ENCODE measurements around the gene OMP.
"Not testable (repeated sequence)": the region's sequence is repeated elsewhere in the genome, so short reads cannot be mapped to it uniquely, and the experiment has no call there.

OMP gene

GRCh38 chr11:77061258-77061657 lies 41.4 kb upstream of the OMP start:
- not testable (repeated sequence) for H3K4me3 ChIP-seq (ENCODE audit: extremely low read depth, insufficient read depth, low read length, poor library complexity, severe bottlenecking); H3K4me1 ChIP-seq (ENCODE audit: control insufficient read depth, insufficient read depth, low read length, poor library complexity, severe bottlenecking); H3K9me3 ChIP-seq (ENCODE audit: control insufficient read depth, low read length); H3K27ac ChIP-seq (ENCODE audit: low read depth, low read length, severe bottlenecking); H3K36me3 ChIP-seq (ENCODE audit: control insufficient read depth, insufficient read depth, low read length)
- 86 to 100% methylated on average over 1 to 3 of the region's 4 CpGs for WGBS, 2 experiments (ENCODE audit: insufficient coverage in 2 of 2)

DNA sequence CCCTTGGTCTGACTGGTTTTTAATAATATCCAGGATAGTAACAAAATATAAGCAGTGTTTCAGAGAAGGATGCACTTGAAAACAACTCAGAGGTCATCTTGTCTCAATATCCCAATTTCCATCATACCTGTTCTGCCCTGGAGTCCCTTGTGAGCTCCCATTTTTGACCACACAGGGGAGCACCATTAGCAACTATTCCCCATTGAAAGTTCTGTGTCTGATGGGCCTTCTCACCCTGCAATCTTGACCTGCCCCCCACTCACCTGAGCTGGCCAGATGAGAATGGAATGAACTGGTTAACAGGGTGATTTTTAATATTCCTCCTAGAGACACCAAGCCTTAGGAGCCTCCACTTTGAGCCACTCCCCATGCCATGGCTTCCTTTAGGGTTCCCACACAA lies 39.7 kb upstream of the OMP start:
- Histone ChIP-seq H3K4me3 (ENCODE audit: extremely low read depth, insufficient read depth, low read length, poor library complexity, severe bottlenecking) (no peak overlapping the region), H3K4me1 (ENCODE audit: control insufficient read depth, insufficient read depth, low read length, poor library complexity, severe bottlenecking) (peaks cover 7% of the 10 kb centered on the region), H3K27ac (ENCODE audit: low read depth, low read length, severe bottlenecking) (no peak overlapping the region), H3K36me3 (ENCODE audit: control insufficient read depth, insufficient read depth, low read length) (no peaks in the 10 kb centered on the region), H3K9me3 (ENCODE audit: control insufficient read depth, low read length) (no peaks in the 10 kb centered on the region)

DNA sequence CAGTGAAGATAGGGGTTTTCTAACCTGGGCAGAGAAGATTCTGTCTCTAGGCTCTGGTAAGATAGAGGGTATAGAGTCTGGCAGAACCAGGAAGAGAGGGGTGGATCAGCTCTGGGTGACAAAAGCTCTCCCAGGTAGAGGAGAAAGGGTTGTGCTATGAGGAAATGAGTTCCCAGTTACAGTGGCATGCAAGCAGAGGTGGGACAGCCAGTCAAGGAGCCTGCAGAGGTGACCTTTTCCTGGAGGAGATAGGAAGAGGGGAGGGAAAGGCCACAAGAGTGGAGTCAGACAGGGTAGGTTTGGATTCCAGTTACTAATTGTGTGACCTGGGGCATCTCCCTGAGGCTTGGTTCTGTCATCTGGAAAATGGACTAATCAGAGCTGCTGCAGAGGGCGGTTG lies 39.2 kb upstream of the OMP start:
- H3K9me3 ChIP-seq (ENCODE audit: control insufficient read depth, low read length): no peaks in the 10 kb centered on the region
- no peak overlapping the region for H3K4me3 ChIP-seq (ENCODE audit: extremely low read depth, insufficient read depth, low read length, poor library complexity, severe bottlenecking)
- H3K4me1 ChIP-seq (ENCODE audit: control insufficient read depth, insufficient read depth, low read length, poor library complexity, severe bottlenecking): peaks cover 9% of the 10 kb centered on the region
- no peaks in the 10 kb centered on the region for H3K36me3 ChIP-seq (ENCODE audit: control insufficient read depth, insufficient read depth, low read length)
- 100% methylated on average over 1 of the region's 1 CpG for WGBS, 2 experiments (ENCODE audit: insufficient coverage in 2 of 2)
- H3K27ac ChIP-seq (ENCODE audit: low read depth, low read length, severe bottlenecking): no peak overlapping the region

DNA sequence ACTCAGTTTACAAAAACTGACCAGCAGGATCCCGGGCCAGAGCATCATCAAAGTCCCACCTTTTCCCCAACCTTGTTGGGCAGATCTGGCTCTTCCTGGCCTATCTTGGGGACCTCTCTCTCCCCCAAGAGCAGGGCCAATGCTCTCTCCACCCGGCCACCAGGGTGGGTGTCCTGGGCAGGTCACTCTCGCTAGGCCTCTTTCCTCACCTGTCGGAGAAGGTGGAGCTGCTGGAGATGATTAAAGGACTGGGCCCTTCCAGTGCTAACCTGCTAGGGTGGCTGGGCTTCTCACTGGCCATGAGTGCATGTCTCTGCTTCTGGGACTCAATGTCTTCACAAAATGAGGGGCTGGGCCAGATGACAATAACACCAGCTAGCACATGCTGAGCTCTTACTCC lies 38.8 kb upstream of the OMP start:
- peaks cover 14% of the 10 kb centered on the region for H3K4me1 ChIP-seq (ENCODE audit: control insufficient read depth, insufficient read depth, low read length, poor library complexity, severe bottlenecking)
- WGBS, 2 experiments (ENCODE audit: insufficient coverage in 2 of 2): 95 to 100% methylated on average over 2 to 4 of the region's 4 CpGs
- H3K4me3 ChIP-seq (ENCODE audit: extremely low read depth, insufficient read depth, low read length, poor library complexity, severe bottlenecking): no peak overlapping the region
- no peaks in the 10 kb centered on the region for H3K36me3 ChIP-seq (ENCODE audit: control insufficient read depth, insufficient read depth, low read length)
- no peaks in the 10 kb centered on the region for H3K9me3 ChIP-seq (ENCODE audit: control insufficient read depth, low read length)
- no peak overlapping the region for H3K27ac ChIP-seq (ENCODE audit: low read depth, low read length, severe bottlenecking)

GRCh38 chr11:77064648-77065217 lies 37.9 kb upstream of the OMP start:
- WGBS, 2 experiments (ENCODE audit: insufficient coverage in 2 of 2): 89 to 94% methylated on average over 3 to 4 of the region's 4 CpGs
- Histone ChIP-seq H3K4me1 (ENCODE audit: control insufficient read depth, insufficient read depth, low read length, poor library complexity, severe bottlenecking) (peaks cover 16% of the 10 kb centered on the region), H3K36me3 (ENCODE audit: control insufficient read depth, insufficient read depth, low read length) (no peaks in the 10 kb centered on the region), H3K4me3 (ENCODE audit: extremely low read depth, insufficient read depth, low read length, poor library complexity, severe bottlenecking) (no peak overlapping the region), H3K27ac (ENCODE audit: low read depth, low read length, severe bottlenecking) (no peak overlapping the region), H3K9me3 (ENCODE audit: control insufficient read depth, low read length) (no peaks in the 10 kb centered on the region)

GRCh38 chr11:77065878-77066228 lies 36.8 kb upstream of the OMP start:
- Histone ChIP-seq H3K9me3 (ENCODE audit: control insufficient read depth, low read length) (no peaks in the 10 kb centered on the region), H3K27ac (ENCODE audit: low read depth, low read length, severe bottlenecking) (no peak overlapping the region), H3K36me3 (ENCODE audit: control insufficient read depth, insufficient read depth, low read length) (no peaks in the 10 kb centered on the region), H3K4me1 (ENCODE audit: control insufficient read depth, insufficient read depth, low read length, poor library complexity, severe bottlenecking) (peaks cover 17% of the 10 kb centered on the region), H3K4me3 (ENCODE audit: extremely low read depth, insufficient read depth, low read length, poor library complexity, severe bottlenecking) (peak overlapping the region; percentile 66)
- WGBS, 2 experiments (ENCODE audit: insufficient coverage in 2 of 2): 40 to 42% methylated on average over 11 to 12 of the region's 14 CpGs

DNA sequence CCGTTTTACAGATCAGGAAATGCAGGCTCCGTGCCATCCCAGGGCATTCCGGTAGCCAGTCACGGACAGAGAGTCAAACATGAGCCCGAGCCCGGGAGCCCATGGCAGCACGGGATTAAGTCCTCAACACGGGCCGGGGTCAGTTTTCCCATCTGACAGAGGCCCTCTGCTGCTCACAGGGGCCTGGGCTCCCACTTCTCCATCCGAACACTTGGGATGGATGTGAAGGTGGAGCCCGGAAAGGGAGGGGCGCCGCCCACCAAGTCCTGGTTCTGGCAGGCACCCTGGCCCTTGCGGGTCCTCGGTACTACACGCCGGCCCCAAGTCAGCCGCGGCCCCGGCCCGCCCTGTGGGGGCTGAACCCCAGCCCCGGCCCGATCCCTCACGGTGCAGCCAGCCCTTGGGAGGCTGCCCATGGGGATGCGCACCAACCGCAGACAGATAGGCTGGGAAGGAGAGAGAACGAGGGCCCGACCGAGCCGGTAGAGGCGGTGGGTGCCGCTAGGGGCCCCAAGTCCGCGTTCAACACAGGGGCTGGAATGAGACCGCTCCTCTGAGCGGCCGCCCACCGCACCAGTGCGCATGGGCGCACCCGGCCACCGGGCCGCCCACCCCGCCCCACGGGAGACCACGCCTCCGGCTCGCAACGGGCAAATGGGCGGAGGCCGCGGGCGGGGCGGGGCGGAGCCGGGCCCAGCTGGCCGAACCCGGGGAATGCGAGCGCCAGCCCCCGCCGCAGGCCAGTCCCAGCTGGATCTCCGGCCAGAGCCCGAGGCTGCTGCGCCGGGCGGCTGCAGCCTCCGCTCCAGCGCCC lies 36.2 kb upstream of the OMP start, which contains the start of gene CAPN5:
Gene CAPN5 (plus strand): TSS at position 743 of the 814 bp plus-strand sequence. CDS start 17,916 bp downstream, outside the sequence.
- no peaks in the 10 kb centered on the region for H3K9me3 ChIP-seq (ENCODE audit: control insufficient read depth, low read length)
- peaks cover 22% of the 10 kb centered on the region for H3K4me1 ChIP-seq (ENCODE audit: control insufficient read depth, insufficient read depth, low read length, poor library complexity, severe bottlenecking)
- peak within 1 kb of the TSS; percentile 93 for H3K27ac ChIP-seq (ENCODE audit: low read depth, low read length, severe bottlenecking)
- H3K4me3 ChIP-seq (ENCODE audit: extremely low read depth, insufficient read depth, low read length, poor library complexity, severe bottlenecking): peak within 1 kb of the TSS; percentile 66
- no peaks in the 10 kb centered on the region for H3K36me3 ChIP-seq (ENCODE audit: control insufficient read depth, insufficient read depth, low read length)
- WGBS, 2 experiments (ENCODE audit: insufficient coverage in 2 of 2): 2 to 3% methylated on average over 48 to 51 of the region's 69 CpGs

- no peaks in the 10 kb centered on the region for H3K9me3 ChIP-seq (ENCODE audit: control insufficient read depth, low read length)
- no peak overlapping the region for H3K27ac ChIP-seq (ENCODE audit: low read depth, low read length, severe bottlenecking)
- H3K36me3 ChIP-seq (ENCODE audit: control insufficient read depth, insufficient read depth, low read length): no peaks in the 10 kb centered on the region
- H3K4me3 ChIP-seq (ENCODE audit: extremely low read depth, insufficient read depth, low read length, poor library complexity, severe bottlenecking): peak overlapping the region; percentile 66
- WGBS, 2 experiments (ENCODE audit: insufficient coverage in 2 of 2): 87 to 94% methylated on average over 6 to 7 of the region's 8 CpGs
- peaks cover 38% of the 10 kb centered on the region for H3K4me1 ChIP-seq (ENCODE audit: control insufficient read depth, insufficient read depth, low read length, poor library complexity, severe bottlenecking)
These were observed 34.7 kb upstream of the OMP start for GRCh38 chr11:77067861-77068443.

DNA sequence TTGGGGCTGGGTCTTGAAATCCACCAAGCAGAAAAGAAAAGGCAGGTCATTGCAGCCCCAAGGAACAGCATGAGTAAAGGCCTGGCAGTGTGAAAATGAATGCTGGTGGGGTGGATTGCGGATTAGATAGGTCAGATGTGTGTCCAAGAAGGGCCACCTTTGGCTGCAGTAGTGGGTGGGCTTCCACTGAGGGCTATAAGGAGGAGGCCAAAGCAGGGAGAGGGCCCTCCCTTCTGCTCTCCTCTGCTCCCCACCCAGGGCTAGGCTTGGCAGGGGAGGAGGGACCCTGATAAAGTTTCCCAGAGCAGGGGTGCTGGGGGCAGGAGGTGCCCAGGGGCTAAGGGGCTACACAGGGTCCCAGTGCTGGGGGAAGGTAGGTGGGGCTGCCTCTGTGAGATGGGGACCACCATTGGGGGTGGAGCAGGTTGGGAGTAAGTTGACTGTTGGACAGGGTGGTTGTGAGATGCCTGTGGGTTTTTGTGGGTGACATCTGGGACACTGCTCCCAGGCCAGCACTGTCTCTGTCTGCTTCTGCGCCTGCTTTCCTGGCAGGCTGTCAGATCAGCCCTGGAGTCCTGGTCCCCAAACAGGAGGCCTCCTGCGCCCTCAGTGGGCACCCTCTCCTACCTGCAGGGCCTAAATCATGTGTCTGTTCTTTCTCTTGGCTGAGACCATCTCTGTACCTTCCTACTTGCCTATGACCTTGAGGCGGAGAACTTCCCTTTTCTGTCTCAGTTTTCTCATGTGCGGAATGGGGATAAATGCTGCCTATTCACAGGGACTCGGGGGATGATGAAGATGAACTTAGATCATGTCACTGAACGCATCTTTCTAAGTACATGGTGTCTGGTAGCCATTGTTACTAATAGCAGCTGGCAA lies 33.9 kb upstream of the OMP start:
- Histone ChIP-seq H3K9me3 (ENCODE audit: control insufficient read depth, low read length) (no peaks in the 10 kb centered on the region), H3K27ac (ENCODE audit: low read depth, low read length, severe bottlenecking) (no peak overlapping the region), H3K4me1 (ENCODE audit: control insufficient read depth, insufficient read depth, low read length, poor library complexity, severe bottlenecking) (peaks cover 45% of the 10 kb centered on the region), H3K36me3 (ENCODE audit: control insufficient read depth, insufficient read depth, low read length) (no peaks in the 10 kb centered on the region), H3K4me3 (ENCODE audit: extremely low read depth, insufficient read depth, low read length, poor library complexity, severe bottlenecking) (no peak overlapping the region)
- 82% methylated on average over 3 to 7 of the region's 7 CpGs for WGBS, 2 experiments (ENCODE audit: insufficient coverage in 2 of 2)

- Histone ChIP-seq H3K27ac (ENCODE audit: low read depth, low read length, severe bottlenecking) (no peak overlapping the region), H3K36me3 (ENCODE audit: control insufficient read depth, insufficient read depth, low read length) (no peaks in the 10 kb centered on the region), H3K4me3 (ENCODE audit: extremely low read depth, insufficient read depth, low read length, poor library complexity, severe bottlenecking) (no peak overlapping the region), H3K9me3 (ENCODE audit: control insufficient read depth, low read length) (no peaks in the 10 kb centered on the region), H3K4me1 (ENCODE audit: control insufficient read depth, insufficient read depth, low read length, poor library complexity, severe bottlenecking) (peaks cover 53% of the 10 kb centered on the region)
- WGBS, 2 experiments (ENCODE audit: insufficient coverage in 2 of 2): 85 to 87% methylated on average over 3 to 4 of the region's 6 CpGs
These were observed 33.2 kb upstream of the OMP start for GRCh38 chr11:77069336-77069968.

Data from mesodermal cell (in vitro differentiated cells).